Prostate gland (tissue), 2 donors: Measurements from ENCODE around the gene ACACA.

Experiments used
- CTCF ChIP-seq, 4 experiments: fragments of 200-600 bp in 2 of 4; fragments of 450-650 bp in 2 of 4; sonication (generic) in 2 of 4; IDR thresholded peaks; 1 replicate in 3 of 4; 2 replicates in 1 of 4; pipeline ENCODE4 v1.5.1; 2016 to 2019; ENCODE audit warnings: antibody characterized with exemption in 4 of 4, mild to moderate bottlenecking in 2 of 4, moderate library complexity in 2 of 4
- POLR2A ChIP-seq: fragments of 450-650 bp; IDR thresholded peaks from one replicate; pipeline ENCODE4 v1.6.1; 2016; ENCODE audit warnings: antibody characterized with exemption, mild to moderate bottlenecking

GRCh38 chr17:37170881-37171425 lies 235.7 kb downstream of the ACACA start:
- no peak for TF ChIP-seq CTCF (IDR thresholded peaks at IDR 0.05)
- no peak for TF ChIP-seq POLR2A
